ENCODE measurements around the gene ABCC10.

GRCh38 chr6:43478008-43478372 is 50.6 kb downstream of the ABCC10 start:
- TF ChIP-seq POLR2AphosphoS5 (IDR thresholded peaks at IDR 0.05) (no peak), CTCF (IDR thresholded peaks at IDR 0.05; ENCODE audit: poor library complexity, severe bottlenecking) (no peak), SMC3 (conservative IDR thresholded peaks at IDR 0.05; ENCODE audit: poor library complexity) (no peak), EP300 (conservative IDR thresholded peaks at IDR 0.05; ENCODE audit: poor library complexity, severe bottlenecking) (no peak), RAD21 (conservative IDR thresholded peaks at IDR 0.05) (no peak), EZH2 (IDR thresholded peaks at IDR 0.05; ENCODE audit: borderline replicate concordance, insufficient read depth, low read length, poor library complexity, severe bottlenecking) (no peak), REST (IDR thresholded peaks at IDR 0.05; ENCODE audit: borderline replicate concordance) (no peak)

Measured in neural cell (in vitro differentiated cells).